GM12878 (cell line): ENCODE data around the gene ARHGAP6. TPM values are rescaled to one million over a fixed set of nuclear protein-coding genes. Genes with fewer than 3 reads are reported as not detected.

Experiments
- ATAC-seq: fragments of 200-7000 bp; cut with Tn5 transposase; 3 replicates; pipeline ENCODE4 v1.9.1; 2020; ENCODE audit warnings: mild to moderate bottlenecking, moderate library complexity
- BruUV-seq: library from RNA; stranded (reverse); fragments of 400-500 nt; replicated peaks from 2 replicates; lab custom pipeline; 2021; lab: Mats Ljungman, UMichigan
- CTCF ChIA-PET: fragments of 300-600 bp; sonication (Branson Sonifier 250); formaldehyde crosslinking; extraction: SDS; loops from one replicate; lab custom pipeline; 2021; ENCODE audit warnings: inconsistent platforms; lab: Yijun Ruan, JAX
- POLR2A ChIA-PET: fragments of 350-600 bp; formaldehyde crosslinking; extraction: SDS; loops from one replicate; lab custom pipeline; 2021; ENCODE audit warnings: inconsistent platforms; lab: Charles Lee
- RAD21 ChIA-PET: fragments of 300-600 bp; sonication (Branson Sonifier 250); formaldehyde crosslinking; loops from one replicate; lab custom pipeline; 2023; ENCODE audit warnings: antibody characterized with exemption; ENCODE audit not compliant: unreplicated experiment; lab: Charles Lee
- SMC1A ChIA-PET: fragments of 300-600 bp; sonication (Branson Sonifier 250); formaldehyde crosslinking; loops from one replicate; lab custom pipeline; 2023; ENCODE audit not compliant: unreplicated experiment, uncharacterized antibody; lab: Charles Lee
- DNase-seq: peaks from one replicate; pipeline ENCODE4 v3.0.0-alpha.2; 2011; ENCODE audit warnings: low read depth, low spot score
- FAIRE-seq: peaks from 3 replicates; lab custom pipeline; 2011; peaks lifted over from hg19 to GRCh38; lab: Jason Lieb, UNC
- H2AFZ ChIP-seq: 2 replicates; pipeline ENCODE4 v1.6.0; 2011; ENCODE audit warnings: low read depth, low read length, control low read depth; ENCODE audit not compliant: control insufficient read depth
- H3K27ac ChIP-seq: 2 replicates; pipeline ENCODE4 v1.5.1; 2011; ENCODE audit warnings: control low read depth; ENCODE audit not compliant: control insufficient read depth, insufficient read depth
- H3K27me3 ChIP-seq, 2 experiments: replicated peaks in 1 of 2; 2 replicates each; pipeline versions ENCODE4 v1.6.0 to v1.6.1; 2011; ENCODE audit warnings: low read length in 1 of 2; ENCODE audit not compliant: control insufficient read depth in 2 of 2, insufficient read depth in 2 of 2
- H3K36me3 ChIP-seq, 2 experiments: 2 replicates each; pipeline ENCODE4 v1.5.1; 2011; ENCODE audit warnings: low read length in 1 of 2; ENCODE audit not compliant: control insufficient read depth in 2 of 2, insufficient read depth in 2 of 2
- H3K4me1 ChIP-seq: 2 replicates; pipeline ENCODE4 v1.6.1; 2011; ENCODE audit warnings: mild to moderate bottlenecking, low read length, moderate library complexity, mixed read lengths; ENCODE audit not compliant: control insufficient read depth, insufficient read depth
- H3K4me2 ChIP-seq: 2 replicates; pipeline ENCODE4 v1.6.0; 2011; ENCODE audit warnings: control low read depth; ENCODE audit not compliant: control insufficient read depth, insufficient read depth
- H3K4me3 ChIP-seq: fragments of 200-600 bp; sonication (generic); 2 replicates; pipeline ENCODE4 v1.5.1; 2016
- H3K79me2 ChIP-seq: 2 replicates; pipeline ENCODE4 v1.6.0; 2011; ENCODE audit warnings: low read length; ENCODE audit not compliant: control insufficient read depth, insufficient read depth
- H3K9ac ChIP-seq: 2 replicates; pipeline ENCODE4 v1.8.0; 2011; ENCODE audit warnings: low read length, control low read depth, mixed read lengths; ENCODE audit not compliant: control insufficient read depth, insufficient read depth
- H3K9me3 ChIP-seq: replicated peaks from 3 replicates; pipeline ENCODE4 v1.5.1; 2011; ENCODE audit warnings: mild to moderate bottlenecking, low read length; ENCODE audit not compliant: control insufficient read depth, insufficient read depth
- H4K20me1 ChIP-seq: 2 replicates; pipeline ENCODE4 v1.6.0; 2011; ENCODE audit not compliant: control insufficient read depth, insufficient read depth
- CBX3 ChIP-seq: fragments of 200-600 bp; sonication (generic); IDR thresholded peaks from 2 replicates; pipeline ENCODE4 v1.6.1; 2016; ENCODE audit warnings: low read depth, borderline replicate concordance
- CEBPZ ChIP-seq: fragments of 150-350 bp; IDR thresholded peaks from 2 replicates; pipeline ENCODE4 v1.6.1; 2016; ENCODE audit warnings: low read depth, low read length
- E2F8 ChIP-seq: fragments of 450-650 bp; IDR thresholded peaks from 2 replicates; pipeline ENCODE4 v1.6.1; 2018; ENCODE audit warnings: mild to moderate bottlenecking, low read depth, moderate library complexity; ENCODE audit not compliant: partially characterized antibody
- ETV6 ChIP-seq, 2 experiments: fragments of 450-650 bp in 1 of 2; IDR thresholded peaks in 1 of 2; conservative IDR thresholded peaks in 1 of 2; 2 replicates each; pipeline ENCODE4 v1.6.1; 2014; ENCODE audit warnings: antibody characterized with exemption in 1 of 2, borderline replicate concordance in 1 of 2, low read depth in 1 of 2, mild to moderate bottlenecking in 1 of 2, moderate library complexity in 1 of 2
- FOS ChIP-seq: IDR thresholded peaks from 3 replicates; pipeline ENCODE4 v1.6.1; 2011; ENCODE audit warnings: borderline replicate concordance; ENCODE audit not compliant: insufficient read length; ENCODE audit errors: extremely low read depth
- HCFC1 ChIP-seq: fragments of 150-350 bp; IDR thresholded peaks from 2 replicates; pipeline ENCODE4 v1.6.1; 2014; ENCODE audit warnings: low read length
- IRF4 ChIP-seq: IDR thresholded peaks from 2 replicates; pipeline ENCODE4 v1.6.1; 2011; ENCODE audit warnings: low read depth, low read length
- JUND ChIP-seq: IDR thresholded peaks from 2 replicates; pipeline ENCODE4 v1.6.1; 2012; ENCODE audit warnings: low read depth, mild to moderate bottlenecking, low read length, improper control_type of control experiment, moderate library complexity
- MTA3 ChIP-seq: IDR thresholded peaks from 2 replicates; pipeline ENCODE4 v1.6.1; 2012; ENCODE audit warnings: low read length, inconsistent platforms, borderline replicate concordance
- NFIC ChIP-seq: IDR thresholded peaks from 2 replicates; pipeline ENCODE4 v1.6.1; 2012; ENCODE audit warnings: low read depth, mild to moderate bottlenecking, inconsistent platforms, low read length, moderate library complexity
- PAX8 ChIP-seq: fragments of 450-650 bp; IDR thresholded peaks from 2 replicates; pipeline ENCODE4 v1.6.1; 2017; ENCODE audit warnings: mild to moderate bottlenecking, moderate library complexity
- PML ChIP-seq: IDR thresholded peaks from 2 replicates; pipeline ENCODE4 v1.6.1; 2012; ENCODE audit warnings: low read length, inconsistent platforms
- SMAD5 ChIP-seq: IDR thresholded peaks from 2 replicates; pipeline ENCODE4 v1.6.1; 2016; ENCODE audit warnings: antibody characterized with exemption, low read depth
- SMC3 ChIP-seq: IDR thresholded peaks from 2 replicates; pipeline ENCODE4 v1.6.1; 2011; ENCODE audit warnings: low read length, improper control_type of control experiment, borderline replicate concordance
- in situ Hi-C: fragments of 300-500 bp; cut with MboI; formaldehyde crosslinking; loops from 9 replicates; pipeline ENCODE4 v1.14.3; 2018; ENCODE audit warnings: mixed read lengths
- intact Hi-C: fragments of 100-400 bp; cut with micrococcal nuclease; formaldehyde crosslinking; loops from one replicate; pipeline ENCODE4 v1.14.2; 2022; ENCODE audit not compliant: unreplicated experiment
- polyA plus RNA-seq, 11 experiments: library from polyadenylated mRNA; depleted of rRNA in 4 of 11; unstranded in 6 of 11; stranded (reverse) in 5 of 11; fragments of >200 nt; fragmentation: Nextera tagmentation in 4 of 11; fragmentation: Illumina TruSeq in 1 of 11; extraction: Ambion mirVana in 4 of 11; extraction: Trizol in 1 of 11; gene quantifications; 1 replicate in 1 of 11; 2 replicates in 10 of 11; pipeline versions ENCODE4 v1.2.1 to v1.2.3, GENCODE V29; 2011 to 2016; ENCODE audit warnings: inconsistent platforms in 2 of 11, missing spikeins in 2 of 11, low read depth in 1 of 11
- total RNA-seq, 4 experiments: library from RNA; depleted of rRNA in 3 of 4; stranded (reverse); fragments of >200 nt in 3 of 4; fragmentation: Illumina TruSeq in 1 of 4; extraction: Trizol in 1 of 4; gene quantifications; 2 replicates each; pipeline versions ENCODE4 v1.2.1 to v1.2.3, GENCODE V29; 2013 to 2021

ARHGAP6 gene
- total and polyA plus RNA-seq, 10 of the 15 experiments (the other 5 are each of a cell fraction or from before 2014, with no cell fraction given): 0.20 to 1.8 (median 0.76) TPM

- FAIRE-seq: no peak
- CTCF ChIA-PET: interaction anchor here (1.0 to 1.4 kb wide), 2 partner anchors 22 to 100 kb away, joined by 3 to 4 read pairs; no protein-coding TSS in a partner anchor
Measured at GRCh38 chrX:11480626-11481025, 185.1 kb downstream of the ARHGAP6 start.

More at GRCh38 chrX:11480626-11481025, 185.1 kb downstream of the ARHGAP6 start:
- Histone ChIP-seq H3K27ac (no peak overlapping the region), H3K27me3 (peaks cover 1 to 2% of the 10 kb centered on the region in 2 experiments; a peak in 2 of 4 replicates), H3K9ac (no peak overlapping the region), H3K79me2 (no peaks in the 10 kb centered on the region), H3K9me3 (no peaks in the 10 kb centered on the region), H4K20me1 (no peaks in the 10 kb centered on the region), H3K36me3 (no peaks in the 10 kb centered on the region), H3K4me3 (no peak overlapping the region), H2AFZ (no peak overlapping the region), H3K4me2 (no peak overlapping the region), H3K4me1 (no peaks in the 10 kb centered on the region)
- TF ChIP-seq CEBPZ (no peak), SMAD5 (no peak), HCFC1 (no peak), E2F8 (no peak), ETV6 (conservative IDR thresholded peaks at IDR 0.05 in 1 of 2, IDR thresholded peaks at IDR 0.05 in 1 of 2; ENCODE audit: borderline replicate concordance in 1 of 2, low read depth in 1 of 2) (no peak), PML (no peak), IRF4 (no peak), NFIC (no peak), FOS (no peak), JUND (no peak), PAX8 (no peak), MTA3 (no peak), CBX3 (no peak), SMC3 (no peak)
- DNase-seq (no peak), ATAC-seq (no peak)
- ChIA-PET POLR2A (no interaction called here), RAD21 (no interaction called here), SMC1A (interaction anchor here (1.7 kb wide), 1 partner anchor 17 kb away, joined by 5 read pairs; no protein-coding TSS in a partner anchor)
- in situ Hi-C loops: no loop called here
- no TSS peak for BruUV-seq
- intact Hi-C loops: no loop called here
